HUDEP-2 (cell line): Measurements from ENCODE around the gene SEC16B.
"Not testable (repeated sequence)": the region's sequence is repeated elsewhere in the genome, so short reads cannot be mapped to it uniquely, and the experiment has no call there.

ENCODE experiments used
- DNase-seq, 76 experiments: peaks; one replicate each; lab custom pipeline; 2025; ENCODE audit not compliant: unreplicated experiment in 76 of 76; lab: John Stamatoyannopoulos, UW

The SEC16B gene

DNA sequence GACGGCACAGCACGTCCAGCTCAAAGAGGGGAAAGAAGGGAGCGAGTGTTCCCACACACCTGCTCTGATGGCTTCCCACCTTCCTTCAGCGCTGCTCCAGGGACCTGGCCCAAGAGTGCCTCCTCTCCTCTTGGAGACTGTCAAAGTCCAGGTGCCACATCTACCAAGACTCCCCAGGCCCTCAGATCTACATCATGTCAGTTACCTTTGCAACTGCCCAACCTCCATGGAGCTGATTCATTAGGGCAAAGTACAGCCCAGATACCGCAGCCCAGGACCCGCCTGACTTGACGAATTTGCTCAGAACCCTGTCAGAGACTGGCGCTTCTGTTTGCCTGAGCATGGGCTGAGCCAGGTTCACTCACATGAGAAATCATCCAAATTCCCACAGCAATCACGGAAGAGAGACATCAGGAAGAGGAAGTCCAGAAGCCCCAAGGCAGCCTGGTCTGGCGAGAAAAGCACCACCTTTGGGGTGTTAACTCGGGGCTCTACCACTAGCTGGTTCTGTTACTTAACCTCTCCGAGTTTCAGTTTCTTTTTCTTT, at the start of gene SEC16B:
Gene SEC16B, minus strand, starts transcription at position 234 of the 547 bp plus-strand sequence. CDS start 2,077 bp downstream, outside the sequence.
- DNase-seq: no peak

DNA sequence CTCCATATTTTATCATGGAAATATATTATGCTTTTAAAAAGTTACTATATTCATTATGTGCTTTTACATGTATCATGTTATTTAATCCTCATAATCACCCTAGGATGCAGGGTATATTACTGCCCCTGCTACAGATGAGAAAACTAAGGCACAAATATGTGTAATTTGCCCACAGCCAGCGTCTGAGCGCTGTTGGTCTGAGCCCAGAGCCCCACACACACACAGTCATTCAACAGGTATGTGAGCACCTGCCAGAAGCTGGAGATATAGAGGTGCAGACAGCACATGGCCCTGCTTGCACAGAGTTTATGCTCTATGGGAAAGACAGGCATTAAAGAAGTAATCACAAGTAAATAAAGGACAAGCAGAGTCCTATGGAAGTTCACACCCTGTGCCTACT, 49.8 kb upstream of the SEC16B start:
- no peak for DNase-seq

DNA sequence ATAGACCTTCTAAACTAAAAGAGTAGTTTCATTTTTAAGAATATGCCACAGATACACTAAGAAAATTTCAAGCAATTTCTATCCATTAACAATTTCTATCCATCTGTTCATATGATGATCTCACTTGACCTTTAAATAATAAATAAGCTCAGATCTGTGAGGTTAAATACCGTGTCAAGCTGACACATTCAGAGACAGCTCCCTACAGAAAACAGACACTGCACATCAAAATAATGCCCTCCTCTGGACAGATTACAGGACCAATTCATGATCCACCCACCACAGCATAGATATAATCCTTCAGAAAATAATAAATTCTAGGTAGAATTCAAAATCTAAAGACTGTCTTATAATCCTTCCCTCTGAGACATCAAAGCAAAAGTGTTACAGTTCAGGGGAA, 49.4 kb upstream of the SEC16B start:
- DNase-seq: no peak

GRCh38 chr1:178017517-178017916, 47.7 kb upstream of the SEC16B start:
- DNase-seq: no peak

GRCh38 chr1:178011864-178012503, 42.1 kb upstream of the SEC16B start:
- no peak for DNase-seq

DNA sequence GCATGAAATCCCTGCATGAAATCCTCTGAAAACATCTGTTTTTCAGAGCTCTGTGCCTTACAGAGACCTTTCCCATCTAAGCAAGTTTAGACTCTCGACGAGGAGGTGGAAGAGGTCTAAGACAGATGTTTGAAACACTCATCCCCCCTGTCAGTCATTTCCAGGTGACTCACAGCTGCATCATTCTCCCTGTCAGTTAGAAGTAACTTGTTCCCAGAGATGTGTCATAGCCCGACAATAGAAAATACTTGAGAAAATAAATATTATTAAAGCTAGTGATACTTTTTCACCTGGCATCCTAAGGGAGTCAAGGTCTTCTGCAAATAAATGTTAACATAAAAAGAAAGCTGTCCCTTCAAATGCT, 41.6 kb upstream of the SEC16B start:
- DNase-seq: no peak

- DNase-seq: no peak
Observed at GRCh38 chr1:178010674-178011464, 41.0 kb upstream of the SEC16B start.

DNA sequence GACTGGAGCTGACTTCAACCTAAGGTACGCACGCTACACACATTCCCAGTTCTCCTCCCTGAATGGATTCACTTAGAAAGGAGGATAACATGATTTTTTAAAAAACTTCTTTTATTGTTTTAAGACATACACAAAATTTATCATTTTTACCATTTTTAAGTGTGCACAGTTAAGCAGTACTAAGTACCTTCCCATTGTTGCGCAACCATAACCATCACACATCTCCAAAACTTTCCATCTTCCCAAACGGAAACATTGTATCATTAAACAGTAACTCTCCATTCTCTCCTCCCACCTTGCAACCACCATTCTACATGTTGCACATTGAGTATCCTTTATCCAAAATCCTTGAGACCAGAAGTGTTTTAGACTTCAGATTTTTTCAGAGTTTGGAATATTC, 36.2 kb upstream of the SEC16B start:
- no peak for DNase-seq

- DNase-seq: no peak
Observed at GRCh38 chr1:178005450-178005849, 35.6 kb upstream of the SEC16B start.

DNA sequence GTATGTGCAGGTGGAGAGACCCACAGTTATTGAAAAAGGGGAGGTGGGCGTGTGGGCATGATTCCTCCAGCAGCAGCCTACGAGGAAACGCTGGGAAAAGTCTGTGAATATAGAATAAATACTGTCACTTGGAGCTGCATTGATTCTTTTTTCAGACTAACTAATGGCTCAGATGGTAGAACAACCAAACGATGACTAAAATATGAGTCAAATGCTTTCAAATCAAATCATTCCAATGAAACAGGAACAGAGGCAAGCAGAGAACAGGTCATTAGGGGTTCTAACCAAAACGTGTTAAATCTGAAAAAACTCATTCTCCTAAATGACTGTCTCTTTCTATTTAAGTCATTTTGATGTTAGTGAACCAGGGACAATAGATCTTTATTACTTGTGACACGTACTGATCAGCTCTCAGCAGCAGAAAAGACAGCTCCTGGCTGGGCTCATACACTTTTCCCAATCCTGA, 35.1 kb upstream of the SEC16B start:
- no peak for DNase-seq

- no peak for DNase-seq
Observed at GRCh38 chr1:177998696-177999631, 29.1 kb upstream of the SEC16B start.

DNA sequence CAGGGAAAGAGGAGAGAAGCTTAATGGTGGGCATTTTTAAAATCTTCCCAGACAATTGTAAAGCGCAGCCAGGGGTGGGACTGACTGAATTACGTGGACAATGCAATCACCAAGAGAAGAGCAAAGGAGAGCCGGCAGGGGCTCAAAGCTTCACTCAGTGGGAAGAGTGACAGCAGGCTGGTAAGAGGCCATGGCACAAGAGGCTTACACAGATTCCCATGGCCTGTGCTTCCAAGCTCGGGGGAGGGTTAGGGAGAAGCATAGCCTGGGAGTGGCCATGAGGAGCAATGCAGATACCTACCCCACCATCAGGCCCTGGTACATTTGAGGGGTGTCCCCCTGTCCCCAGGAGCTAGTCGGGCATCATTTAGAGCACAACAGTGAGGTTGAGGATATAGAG, 27.1 kb upstream of the SEC16B start:
- no peak for DNase-seq

- DNase-seq: no peak
Observed at GRCh38 chr1:177995369-177995768, 25.5 kb upstream of the SEC16B start.

DNA sequence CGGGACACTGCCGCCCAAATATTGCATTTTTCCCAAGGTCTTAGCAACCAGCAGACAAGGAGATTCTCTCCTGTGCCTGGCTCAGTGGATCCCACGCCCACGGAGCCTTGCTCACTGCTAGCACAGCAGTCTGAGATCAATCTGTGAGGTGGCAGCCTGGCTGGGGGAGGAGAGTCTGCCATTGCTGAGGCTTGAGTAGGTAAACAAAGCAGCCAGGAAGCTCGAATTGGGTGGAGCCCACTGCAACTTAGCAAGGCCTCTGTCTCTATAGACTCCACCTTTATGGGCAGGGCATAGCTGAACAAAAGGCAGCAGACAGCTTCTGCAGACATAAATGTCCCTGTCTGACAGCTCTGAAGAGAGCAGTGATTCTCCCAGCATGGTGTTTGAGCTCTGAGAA, 16.4 kb upstream of the SEC16B start:
- DNase-seq: not testable (repeated sequence)

DNA sequence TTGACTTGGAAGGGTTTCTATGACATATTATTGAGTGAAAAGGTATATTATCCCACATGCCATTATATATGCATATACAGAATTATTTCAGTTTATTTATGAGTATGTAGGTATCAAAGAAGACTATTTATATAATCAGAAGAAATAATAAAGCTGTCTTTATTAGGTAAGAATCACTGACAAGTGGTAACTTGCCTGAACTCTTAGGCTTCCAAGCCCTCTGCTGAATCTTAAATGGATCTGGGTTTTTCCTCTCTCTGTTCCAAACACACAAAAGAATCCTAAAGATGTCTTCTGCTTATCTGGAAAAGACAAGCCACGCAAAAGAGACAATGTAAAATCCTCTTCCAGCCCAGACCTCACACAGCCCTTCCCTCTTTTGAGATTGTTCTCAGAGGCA, 14.9 kb upstream of the SEC16B start:
- no peak for DNase-seq

DNA sequence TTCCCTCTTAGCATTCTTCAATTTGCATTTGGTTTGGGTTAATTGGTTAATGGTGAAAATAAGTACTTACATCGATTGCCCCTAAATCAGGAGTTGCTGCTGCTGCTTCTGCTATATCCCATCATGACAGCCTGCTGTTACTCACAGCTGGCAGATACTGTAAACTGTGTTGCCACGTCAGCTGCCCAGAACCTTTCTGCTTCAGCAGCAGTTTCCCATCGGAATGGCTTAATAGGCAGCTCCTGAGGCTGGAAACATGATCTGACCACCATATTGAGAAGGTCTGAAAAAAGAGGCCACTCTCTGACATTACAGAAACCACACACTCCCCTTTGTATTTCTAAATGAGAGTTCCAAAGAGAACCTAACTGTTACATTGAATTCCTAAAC, 14.3 kb upstream of the SEC16B start:
- peak in 1 of 76 experiments; percentile 12 for DNase-seq

DNA sequence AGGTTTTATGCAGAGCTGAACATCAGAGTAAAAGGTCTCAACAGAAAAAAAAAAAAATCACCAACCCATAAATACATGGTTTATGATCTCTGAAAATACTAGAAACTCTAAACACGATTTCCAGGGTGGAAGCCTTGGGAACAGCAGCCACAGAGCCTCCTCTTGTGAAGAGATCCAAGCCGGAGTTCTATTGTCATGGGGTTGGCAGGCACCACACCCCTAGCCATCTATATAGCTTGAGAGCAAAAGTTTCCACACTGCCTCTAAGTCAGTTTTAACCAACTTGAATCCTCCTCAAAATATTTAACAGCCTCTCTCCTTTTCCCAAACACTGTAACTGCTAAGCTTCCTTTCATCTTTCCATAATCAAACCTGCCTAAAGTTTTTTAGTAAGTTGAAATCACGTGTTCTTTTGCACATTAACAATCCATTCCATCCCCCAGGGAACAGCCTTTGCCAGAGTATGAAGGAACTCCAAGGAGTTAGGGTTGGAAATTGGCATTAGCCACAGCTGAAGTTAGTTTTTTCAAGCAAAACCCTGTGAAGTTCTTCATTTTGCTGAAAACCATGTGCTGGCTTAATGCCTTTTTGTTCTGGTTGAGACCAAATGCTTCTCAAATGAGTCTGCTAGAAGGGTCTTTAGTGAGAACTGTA, 13.8 kb upstream of the SEC16B start:
- DNase-seq: no peak

DNA sequence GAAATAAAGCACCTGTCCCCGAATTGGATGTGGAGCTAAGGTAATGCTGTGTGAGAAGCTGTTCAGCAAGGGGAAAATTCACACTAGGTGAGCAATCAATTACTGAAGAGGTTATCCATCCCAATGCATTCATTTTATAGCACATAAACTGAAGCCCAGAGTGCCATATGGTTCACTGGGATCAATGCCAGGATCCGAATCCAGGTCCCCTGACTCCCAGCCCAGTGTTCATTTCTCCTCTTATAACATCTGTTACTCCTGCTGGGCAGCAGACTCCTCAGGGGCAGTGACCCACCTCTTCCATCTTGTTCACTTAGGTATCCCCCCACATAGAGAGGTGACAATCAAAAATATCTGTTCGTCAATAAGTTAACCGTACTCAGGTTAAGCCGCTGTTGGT, 13.2 kb upstream of the SEC16B start:
- DNase-seq: no peak

DNA sequence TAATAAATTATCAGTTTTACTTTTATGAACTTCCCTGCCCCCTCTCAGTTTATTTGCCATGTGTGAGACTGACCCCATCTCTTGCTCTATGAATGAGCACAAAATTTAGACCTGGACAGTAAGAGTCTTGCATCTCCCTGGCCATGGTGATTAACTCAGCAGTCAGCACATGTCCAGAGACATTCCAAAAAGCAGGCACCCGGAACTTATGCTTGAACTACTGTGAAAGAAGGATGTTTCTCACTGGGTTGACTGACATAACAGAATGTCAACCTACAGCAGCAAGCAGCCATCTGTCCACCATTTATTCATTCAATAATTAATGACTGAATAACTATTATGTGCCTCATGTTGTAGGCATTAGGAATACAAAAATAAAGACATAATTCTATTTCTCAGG, 11.3 kb upstream of the SEC16B start:
- DNase-seq: no peak

DNA sequence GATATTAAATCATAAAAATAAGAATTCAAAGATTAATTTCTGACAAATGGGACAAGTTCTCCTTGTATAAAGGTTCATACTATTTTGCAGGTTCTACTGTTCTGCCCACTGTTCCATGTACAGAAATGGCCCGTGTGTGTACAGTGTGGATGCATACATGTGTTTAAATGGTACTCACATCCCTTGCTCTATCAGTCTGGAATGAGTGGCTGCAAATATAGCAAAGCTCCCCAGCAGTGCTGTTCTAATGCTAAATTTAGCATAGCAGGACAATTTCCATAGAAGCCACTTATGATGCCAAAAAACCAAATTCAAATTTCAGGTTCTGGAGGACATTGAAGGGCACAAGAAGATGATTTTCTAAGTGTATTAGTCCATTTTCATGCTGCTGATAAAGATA, 9.4 kb upstream of the SEC16B start:
- no peak for DNase-seq
